Trophoblast cell (in vitro differentiated cells and primary cell): ENCODE measurements around the gene MYH10.
"Not testable (repeated sequence)": the region's sequence is repeated elsewhere in the genome, so short reads cannot be mapped to it uniquely, and the experiment has no call there.

Experiments
- DNase-seq, 2 donors: peaks; one replicate each; pipeline ENCODE4 v3.0.0-alpha.2; 2016
- H2AFZ ChIP-seq: 2 replicates; pipeline ENCODE4 v1.6.1; 2013; ENCODE audit warnings: low read length, moderate library complexity, mild to moderate bottlenecking; ENCODE audit not compliant: insufficient read depth, poor library complexity
- H2AK5ac ChIP-seq: 2 replicates; pipeline ENCODE4 v1.6.1; 2013; ENCODE audit warnings: mild to moderate bottlenecking, low read length
- H2BK120ac ChIP-seq: 2 replicates; pipeline ENCODE4 v1.6.1; 2013; ENCODE audit warnings: low read length, mild to moderate bottlenecking, moderate library complexity; ENCODE audit not compliant: insufficient read depth, poor library complexity
- H2BK12ac ChIP-seq: 2 replicates; pipeline ENCODE4 v1.6.1; 2013; ENCODE audit warnings: mild to moderate bottlenecking, low read length, moderate library complexity
- H2BK5ac ChIP-seq: 2 replicates; pipeline ENCODE4 v1.6.1; 2013; ENCODE audit warnings: low read length, low read depth, moderate library complexity, mild to moderate bottlenecking; ENCODE audit not compliant: poor library complexity
- H3K14ac ChIP-seq: 2 replicates; pipeline ENCODE4 v1.6.1; 2013; ENCODE audit warnings: mild to moderate bottlenecking, low read length
- H3K18ac ChIP-seq: 2 replicates; pipeline ENCODE4 v1.6.1; 2013; ENCODE audit warnings: mild to moderate bottlenecking, low read length
- H3K23ac ChIP-seq: 2 replicates; pipeline ENCODE4 v1.6.1; 2013; ENCODE audit warnings: low read length
- H3K27ac ChIP-seq: 2 replicates; pipeline ENCODE4 v1.5.1; 2013; ENCODE audit warnings: low read depth, mild to moderate bottlenecking, inconsistent platforms, low read length, moderate library complexity
- H3K27me3 ChIP-seq: 2 replicates; pipeline ENCODE4 v1.6.1; 2013; ENCODE audit warnings: inconsistent platforms, mild to moderate bottlenecking, low read length, moderate library complexity; ENCODE audit not compliant: insufficient read depth
- H3K36me3 ChIP-seq, 2 experiments: 1 replicate in 1 of 2; 2 replicates in 1 of 2; pipeline ENCODE4 v1.6.1; 2013; ENCODE audit warnings: low read length in 2 of 2, mild to moderate bottlenecking in 2 of 2, moderate library complexity in 1 of 2; ENCODE audit not compliant: insufficient read depth in 2 of 2, control insufficient read depth in 1 of 2
- H3K4ac ChIP-seq: 2 replicates; pipeline ENCODE4 v1.6.1; 2013; ENCODE audit warnings: low read depth, mild to moderate bottlenecking, low read length, moderate library complexity
- H3K4me1 ChIP-seq, 2 experiments: 1 replicate in 1 of 2; 2 replicates in 1 of 2; pipeline ENCODE4 v1.6.1; 2013; ENCODE audit warnings: low read length in 2 of 2, mild to moderate bottlenecking in 2 of 2, moderate library complexity in 1 of 2; ENCODE audit not compliant: insufficient read depth in 2 of 2, control insufficient read depth in 1 of 2
- H3K4me2 ChIP-seq: 2 replicates; pipeline ENCODE4 v1.6.1; 2013; ENCODE audit warnings: inconsistent platforms, mild to moderate bottlenecking, low read length, moderate library complexity
- H3K4me3 ChIP-seq: 2 replicates; pipeline ENCODE4 v1.5.1; 2013; ENCODE audit warnings: mild to moderate bottlenecking, low read depth, low read length, inconsistent platforms
- H3K79me1 ChIP-seq: one replicate; pipeline ENCODE4 v1.6.1; 2013; ENCODE audit warnings: low read length
- H3K79me2 ChIP-seq: 2 replicates; pipeline ENCODE4 v1.6.1; 2013; ENCODE audit warnings: low read length, mild to moderate bottlenecking; ENCODE audit not compliant: control insufficient read depth, insufficient read depth, poor library complexity
- H3K9ac ChIP-seq: 2 replicates; pipeline ENCODE4 v1.6.1; 2013; ENCODE audit warnings: mild to moderate bottlenecking, low read length
- H3K9me3 ChIP-seq: 2 replicates; pipeline ENCODE4 v1.6.1; 2013; ENCODE audit warnings: low read depth, mild to moderate bottlenecking, control low read depth, inconsistent platforms, low read length; ENCODE audit not compliant: insufficient read depth
- H4K12ac ChIP-seq: 2 replicates; pipeline ENCODE4 v1.6.1; 2013; ENCODE audit warnings: low read depth, mild to moderate bottlenecking, low read length, moderate library complexity
- H4K8ac ChIP-seq: 2 replicates; pipeline ENCODE4 v1.6.1; 2013; ENCODE audit warnings: low read depth, mild to moderate bottlenecking, low read length, moderate library complexity
- H4K91ac ChIP-seq: one replicate; pipeline ENCODE4 v1.6.1; 2013; ENCODE audit warnings: low read depth, mild to moderate bottlenecking, low read length, moderate library complexity
- WGBS: extraction: QIAGEN DNeasy Blood & Tissue Kit; methylation state at CpG from one replicate; pipeline ENCODE4 v1.1.7; 2013; ENCODE audit warnings: missing lambda C conversion rate; ENCODE audit not compliant: insufficient read length, insufficient coverage; ENCODE audit errors: extremely low coverage; 5-methylcytosine and 5-hydroxymethylcytosine counted together

Gene MYH10

DNA sequence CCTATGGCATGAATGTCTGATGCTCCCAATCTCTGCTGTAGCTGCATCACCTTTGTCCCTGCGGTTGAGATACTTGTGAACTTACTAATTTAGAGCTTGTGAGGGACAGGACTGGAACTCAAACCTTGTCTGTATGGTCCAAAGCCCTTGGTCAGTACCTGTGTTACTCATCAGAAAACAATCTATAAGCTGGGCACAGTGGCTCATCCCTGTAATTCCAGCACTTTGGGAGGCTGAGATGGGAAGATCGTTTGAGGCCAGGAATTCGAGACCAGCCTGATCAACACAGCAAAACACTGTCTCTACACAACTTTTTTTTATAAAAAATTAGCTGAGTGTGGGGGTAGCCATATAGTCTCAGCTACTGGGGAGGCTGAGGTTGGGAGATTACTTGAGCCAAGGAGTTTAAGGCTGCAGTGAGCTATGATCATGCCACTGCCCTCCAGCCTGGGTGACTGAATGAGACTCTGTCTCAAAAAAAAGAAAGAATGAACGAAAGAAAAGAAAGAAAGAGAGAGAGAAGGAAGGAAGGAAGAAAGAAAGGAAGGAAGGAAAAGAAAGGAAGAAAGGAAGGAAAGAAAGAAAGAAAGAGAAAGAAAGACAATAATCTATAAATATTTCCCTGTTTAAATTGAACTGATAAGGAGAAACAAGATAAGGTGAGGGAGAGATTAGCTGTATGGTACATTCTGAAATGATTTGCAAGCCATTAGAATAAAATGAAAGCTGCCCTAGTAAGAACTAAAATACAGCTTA is 31.7 kb upstream of the MYH10 start:
- no CpG with 5 or more reads among the region's 4 CpGs for WGBS

DNA sequence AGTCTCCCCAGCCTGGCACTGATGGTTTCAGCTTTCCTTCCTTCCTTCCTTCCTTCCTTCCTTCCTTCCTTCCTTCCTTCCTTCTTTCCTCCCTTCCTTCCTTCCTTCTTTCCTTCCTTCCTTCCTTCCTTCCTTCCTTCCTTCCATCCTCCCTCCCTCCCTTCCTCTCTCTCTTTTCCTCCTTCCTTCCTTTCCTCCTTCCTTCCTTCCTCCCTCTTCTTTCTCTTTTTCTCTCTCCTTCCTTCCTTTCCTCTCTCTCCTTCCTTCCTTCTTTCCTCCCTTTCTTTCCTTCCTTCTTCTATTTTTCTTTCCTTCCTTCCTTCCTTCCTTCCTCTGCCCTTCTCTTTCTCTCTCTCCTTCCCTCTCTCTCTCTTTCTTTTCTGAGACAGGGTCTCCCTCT is 30.2 kb upstream of the MYH10 start:
- not testable (repeated sequence) for H2AFZ ChIP-seq, H3K9ac ChIP-seq, H3K18ac ChIP-seq, H3K27ac ChIP-seq, H2BK5ac ChIP-seq, H3K79me1 ChIP-seq, H3K14ac ChIP-seq, H3K9me3 ChIP-seq, H3K4me1 ChIP-seq, H4K12ac ChIP-seq, H3K4ac ChIP-seq, H2BK120ac ChIP-seq, H3K36me3 ChIP-seq, H2AK5ac ChIP-seq, H3K27me3 ChIP-seq, H4K91ac ChIP-seq, H2BK12ac ChIP-seq, H3K4me3 ChIP-seq, H3K23ac ChIP-seq, H4K8ac ChIP-seq, DNase-seq, H3K79me2 ChIP-seq, H3K4me2 ChIP-seq

More for the DNA sequence above, 31.7 kb upstream of the MYH10 start:
- Histone ChIP-seq H3K4me2 (no peak overlapping the region), H3K23ac (no peak overlapping the region), H3K18ac (no peak overlapping the region), H2BK12ac (no peak overlapping the region), H3K27me3 (no peaks in the 10 kb centered on the region), H2AFZ (no peak overlapping the region), H3K36me3 (no peaks in the 10 kb centered on the region), H3K79me2 (no peaks in the 10 kb centered on the region), H3K4me3 (no peak overlapping the region), H2BK120ac (no peak overlapping the region), H4K8ac (no peak overlapping the region), H2AK5ac (no peak overlapping the region), H2BK5ac (no peak overlapping the region), H3K9ac (no peak overlapping the region), H3K79me1 (no peaks in the 10 kb centered on the region), H3K27ac (no peak overlapping the region), H3K4me1 (no peaks in the 10 kb centered on the region), H3K9me3 (no peaks in the 10 kb centered on the region), H4K12ac (no peak overlapping the region), H3K4ac (no peak overlapping the region), H3K14ac (no peak overlapping the region), H4K91ac (no peak overlapping the region)
- peak; percentile 81 to 88 for DNase-seq

DNA sequence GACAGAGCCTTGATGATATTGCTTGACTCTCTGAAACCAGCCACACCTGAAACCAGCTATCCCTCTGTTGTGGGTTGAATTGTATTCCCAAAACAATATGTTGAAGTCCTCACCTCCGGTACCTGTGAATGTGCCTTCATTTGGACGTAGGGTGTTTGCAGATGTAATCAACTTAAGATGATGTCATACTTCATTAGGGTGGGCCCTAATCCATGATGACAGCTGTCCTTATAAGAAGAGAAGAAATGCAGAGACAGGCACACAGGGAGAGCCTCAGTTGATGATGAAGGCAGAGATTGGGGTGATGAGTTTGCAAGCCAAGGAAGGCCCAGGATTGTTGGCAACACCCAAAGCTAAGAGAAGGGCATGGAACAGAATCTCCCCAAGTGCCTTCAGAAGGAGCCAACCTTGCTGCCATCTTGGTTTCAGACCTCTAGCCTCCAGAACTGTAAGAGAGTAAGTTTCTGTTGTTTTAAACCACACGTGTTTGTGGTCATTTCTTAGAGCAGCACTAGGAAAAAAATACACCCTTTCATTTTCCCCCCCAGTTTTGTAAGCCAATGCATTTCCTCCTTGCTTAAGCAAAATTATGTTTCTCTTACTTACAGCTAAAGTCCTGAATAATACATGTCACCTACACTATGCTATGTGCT is 29.4 kb upstream of the MYH10 start:
- WGBS, result no CpG with 5 or more reads among the region's 3 CpGs
- H3K27me3 ChIP-seq, result no peaks in the 10 kb centered on the region
- no peak overlapping the region for H3K18ac ChIP-seq
- no peaks in the 10 kb centered on the region for H3K79me1 ChIP-seq
- peaks cover 5% of the 10 kb centered on the region for H3K9me3 ChIP-seq
- H2AK5ac ChIP-seq, result no peak overlapping the region
- no peak overlapping the region for H4K12ac ChIP-seq
- H3K27ac ChIP-seq, result no peak overlapping the region
- H3K4me2 ChIP-seq, result no peak overlapping the region
- no peak overlapping the region for H3K4me3 ChIP-seq
- no peak overlapping the region for H2AFZ ChIP-seq
- H3K4me1 ChIP-seq, result no peaks in the 10 kb centered on the region
- DNase-seq, result no peak
- H3K14ac ChIP-seq, result no peak overlapping the region
- no peaks in the 10 kb centered on the region for H3K79me2 ChIP-seq
- H3K9ac ChIP-seq, result no peak overlapping the region
- no peaks in the 10 kb centered on the region for H3K36me3 ChIP-seq
- no peak overlapping the region for H3K4ac ChIP-seq
- no peak overlapping the region for H3K23ac ChIP-seq
- H4K91ac ChIP-seq, result no peak overlapping the region
- H2BK120ac ChIP-seq, result no peak overlapping the region
- H2BK5ac ChIP-seq, result no peak overlapping the region
- H2BK12ac ChIP-seq, result no peak overlapping the region
- no peak overlapping the region for H4K8ac ChIP-seq

DNA sequence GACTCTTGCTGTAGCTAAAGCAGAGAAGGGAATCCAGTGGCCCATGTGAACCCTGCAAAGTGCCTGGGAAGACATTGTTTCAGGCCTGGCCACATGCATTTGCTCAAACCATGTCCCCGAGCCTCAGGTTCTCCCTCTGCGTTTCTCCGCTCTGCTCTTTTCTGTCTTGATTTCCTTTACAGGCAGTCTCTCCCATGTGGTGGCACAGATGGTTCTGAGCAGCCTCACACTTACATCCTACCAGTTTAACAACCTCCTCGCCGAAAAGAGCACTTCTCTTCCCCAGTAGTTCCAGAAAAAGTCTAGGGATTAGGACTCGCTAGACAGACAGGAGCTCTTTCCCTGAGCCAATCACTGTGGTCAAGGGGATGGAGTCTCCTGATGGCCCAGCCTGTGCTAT is 28.3 kb upstream of the MYH10 start:
- Histone ChIP-seq H3K36me3 (no peaks in the 10 kb centered on the region), H4K12ac (no peak overlapping the region), H3K4ac (no peak overlapping the region), H3K4me3 (no peak overlapping the region), H3K9ac (no peak overlapping the region), H3K79me2 (no peaks in the 10 kb centered on the region), H3K4me2 (no peak overlapping the region), H3K14ac (no peak overlapping the region), H2AFZ (no peak overlapping the region), H4K91ac (no peak overlapping the region), H3K9me3 (peaks cover 5% of the 10 kb centered on the region), H3K79me1 (no peaks in the 10 kb centered on the region), H4K8ac (no peak overlapping the region), H3K18ac (no peak overlapping the region), H3K4me1 (no peaks in the 10 kb centered on the region), H2BK12ac (no peak overlapping the region), H3K27ac (no peak overlapping the region), H2AK5ac (no peak overlapping the region), H2BK5ac (no peak overlapping the region), H3K23ac (no peak overlapping the region), H3K27me3 (no peaks in the 10 kb centered on the region), H2BK120ac (no peak overlapping the region)
- no CpG with 5 or more reads among the region's 6 CpGs for WGBS
- DNase-seq, result no peak
